Measurements from ENCODE around the gene ADARB1. TPM values are rescaled to one million over a fixed set of nuclear protein-coding genes. Genes with fewer than 3 reads are reported as not detected.
A peak's percentile ranks its signal among the peaks of the same experiment; 100 is the strongest.

The ADARB1 gene
- polyA plus RNA-seq, 1 donor (not counting 4 experiments of a cell fraction or from before 2014, with no cell fraction given) = 13.0 TPM

GRCh38 chr21:45080232-45080631, 5.9 kb downstream of the ADARB1 start:
- no peak overlapping the region for H3K27ac ChIP-seq (ENCODE audit: control insufficient read depth, insufficient read depth, low read length)
- H3K4me1 ChIP-seq (ENCODE audit: control insufficient read depth, extremely low read depth, insufficient read depth, low read length) = peaks cover 21% of the 10 kb centered on the region
- H3K9ac ChIP-seq (ENCODE audit: control insufficient read depth, extremely low read depth, insufficient read depth, low read length) = no peak overlapping the region
- no peak overlapping the region for H2AFZ ChIP-seq (ENCODE audit: control insufficient read depth, low read length)
- H3K36me3 ChIP-seq (ENCODE audit: control insufficient read depth in 2 of 2, extremely low read depth in 1 of 2, insufficient read depth in 2 of 2, low read length in 2 of 2) = peaks cover 0 to 5% of the 10 kb centered on the region in 2 experiments
- TF ChIP-seq EZH2 (IDR thresholded peaks at IDR 0.05; ENCODE audit: low read length) = no peak
- TF ChIP-seq, protein P1, sequence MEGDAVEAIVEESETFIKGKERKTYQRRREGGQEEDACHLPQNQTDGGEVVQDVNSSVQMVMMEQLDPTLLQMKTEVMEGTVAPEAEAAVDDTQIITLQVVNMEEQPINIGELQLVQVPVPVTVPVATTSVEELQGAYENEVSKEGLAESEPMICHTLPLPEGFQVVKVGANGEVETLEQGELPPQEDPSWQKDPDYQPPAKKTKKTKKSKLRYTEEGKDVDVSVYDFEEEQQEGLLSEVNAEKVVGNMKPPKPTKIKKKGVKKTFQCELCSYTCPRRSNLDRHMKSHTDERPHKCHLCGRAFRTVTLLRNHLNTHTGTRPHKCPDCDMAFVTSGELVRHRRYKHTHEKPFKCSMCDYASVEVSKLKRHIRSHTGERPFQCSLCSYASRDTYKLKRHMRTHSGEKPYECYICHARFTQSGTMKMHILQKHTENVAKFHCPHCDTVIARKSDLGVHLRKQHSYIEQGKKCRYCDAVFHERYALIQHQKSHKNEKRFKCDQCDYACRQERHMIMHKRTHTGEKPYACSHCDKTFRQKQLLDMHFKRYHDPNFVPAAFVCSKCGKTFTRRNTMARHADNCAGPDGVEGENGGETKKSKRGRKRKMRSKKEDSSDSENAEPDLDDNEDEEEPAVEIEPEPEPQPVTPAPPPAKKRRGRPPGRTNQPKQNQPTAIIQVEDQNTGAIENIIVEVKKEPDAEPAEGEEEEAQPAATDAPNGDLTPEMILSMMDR (optimal IDR thresholded peaks at IDR 0.05 in 1 of 3, IDR thresholded peaks at IDR 0.05 in 1 of 3, conservative IDR thresholded peaks at IDR 0.05 in 1 of 3; ENCODE audit: extremely low read depth in 1 of 3, insufficient read depth in 2 of 3, low read length in 3 of 3) = no peak
- no peak for DNase-seq (ENCODE audit: low read depth, low spot score)
- H3K27me3 ChIP-seq (ENCODE audit: control insufficient read depth, extremely low read depth, insufficient read depth, low read length) = no peaks in the 10 kb centered on the region
- no peaks in the 10 kb centered on the region for H3K9me1 ChIP-seq (ENCODE audit: control insufficient read depth, extremely low read depth, insufficient read depth, low read length)
- dilution Hi-C loops (cut with MboI; ENCODE audit: extremely low pct_ligation_motif_present, low sequenced_read_pairs) = no loop called here
- H4K20me1 ChIP-seq (ENCODE audit: control insufficient read depth, extremely low read depth, insufficient read depth, low read length) = peaks cover 11% of the 10 kb centered on the region
- H3K9me3 ChIP-seq (ENCODE audit: control insufficient read depth, low read depth, low read length) = no peaks in the 10 kb centered on the region
- H3K4me2 ChIP-seq (ENCODE audit: control insufficient read depth, extremely low read depth, insufficient read depth, low read depth, low read length) = no peak overlapping the region
- FAIRE-seq = no peak
- H3K4me3 ChIP-seq (ENCODE audit: control insufficient read depth in 2 of 3, extremely low read depth in 1 of 3, insufficient read depth in 2 of 3, low read depth in 1 of 3, low read length in 3 of 3) = no peak overlapping the region
- peaks cover 57% of the 10 kb centered on the region for H3K79me2 ChIP-seq (ENCODE audit: control insufficient read depth, insufficient read depth, low read length)

- peaks cover 21% of the 10 kb centered on the region for H3K4me1 ChIP-seq (ENCODE audit: control insufficient read depth, extremely low read depth, insufficient read depth, low read length)
- H3K4me2 ChIP-seq (ENCODE audit: control insufficient read depth, extremely low read depth, insufficient read depth, low read depth, low read length) = no peak overlapping the region
- DNase-seq (ENCODE audit: low read depth, low spot score) (no peak), FAIRE-seq (peak; percentile 26)
- no peak overlapping the region for H3K27ac ChIP-seq (ENCODE audit: control insufficient read depth, insufficient read depth, low read length)
- H3K9me3 ChIP-seq (ENCODE audit: control insufficient read depth, low read depth, low read length) = no peaks in the 10 kb centered on the region
- peaks cover 11% of the 10 kb centered on the region for H4K20me1 ChIP-seq (ENCODE audit: control insufficient read depth, extremely low read depth, insufficient read depth, low read length)
- H3K27me3 ChIP-seq (ENCODE audit: control insufficient read depth, extremely low read depth, insufficient read depth, low read length) = no peaks in the 10 kb centered on the region
- dilution Hi-C loops (cut with MboI; ENCODE audit: extremely low pct_ligation_motif_present, low sequenced_read_pairs) = no loop called here
- H3K79me2 ChIP-seq (ENCODE audit: control insufficient read depth, insufficient read depth, low read length) = peaks cover 53% of the 10 kb centered on the region
- H3K36me3 ChIP-seq (ENCODE audit: control insufficient read depth in 2 of 2, extremely low read depth in 1 of 2, insufficient read depth in 2 of 2, low read length in 2 of 2) = peaks cover 0 to 5% of the 10 kb centered on the region in 2 experiments
- H3K9ac ChIP-seq (ENCODE audit: control insufficient read depth, extremely low read depth, insufficient read depth, low read length) = no peak overlapping the region
- H3K9me1 ChIP-seq (ENCODE audit: control insufficient read depth, extremely low read depth, insufficient read depth, low read length) = no peaks in the 10 kb centered on the region
- TF ChIP-seq, protein P1 (optimal IDR thresholded peaks at IDR 0.05 in 1 of 3, IDR thresholded peaks at IDR 0.05 in 1 of 3, conservative IDR thresholded peaks at IDR 0.05 in 1 of 3; ENCODE audit: extremely low read depth in 1 of 3, insufficient read depth in 2 of 3, low read length in 3 of 3) = no peak
- no peak for TF ChIP-seq EZH2 (IDR thresholded peaks at IDR 0.05; ENCODE audit: low read length)
- no peak overlapping the region for H2AFZ ChIP-seq (ENCODE audit: control insufficient read depth, low read length)
- no peak overlapping the region for H3K4me3 ChIP-seq (ENCODE audit: control insufficient read depth in 2 of 3, extremely low read depth in 1 of 3, insufficient read depth in 2 of 3, low read depth in 1 of 3, low read length in 3 of 3)
Measured at GRCh38 chr21:45080639-45081414, 6.4 kb downstream of the ADARB1 start.
